ENCODE data around the gene ABCB8.
"Not testable (repeated sequence)": the region's sequence is repeated elsewhere in the genome, so short reads cannot be mapped to it uniquely, and the experiment has no call there.

The ABCB8 gene

DNA sequence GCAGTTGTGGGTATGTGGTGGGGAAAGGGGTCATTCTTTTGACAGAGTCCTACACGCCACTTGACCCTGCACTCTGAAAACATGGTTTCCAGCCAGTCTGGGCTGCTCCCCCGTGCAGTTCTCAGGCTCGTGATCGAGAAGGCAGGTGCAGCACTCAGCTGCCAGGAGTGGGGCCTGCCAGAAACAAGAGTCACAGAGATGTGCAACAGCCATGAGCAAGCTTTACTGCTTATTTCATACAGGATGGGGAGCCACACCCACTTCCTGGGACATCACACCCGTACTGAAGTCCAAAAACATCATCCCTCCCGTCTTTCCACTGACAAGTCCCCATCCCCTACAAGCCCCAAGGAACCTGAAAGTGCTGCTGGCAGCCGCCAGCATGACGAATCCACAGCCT, 13.3 kb upstream of the ABCB8 start:
- no peak for DNase-seq (ENCODE audit: low spot score)

- no peak for DNase-seq (ENCODE audit: low spot score)
Observed at GRCh38 chr7:151015967-151016366, 12.3 kb upstream of the ABCB8 start.

DNA sequence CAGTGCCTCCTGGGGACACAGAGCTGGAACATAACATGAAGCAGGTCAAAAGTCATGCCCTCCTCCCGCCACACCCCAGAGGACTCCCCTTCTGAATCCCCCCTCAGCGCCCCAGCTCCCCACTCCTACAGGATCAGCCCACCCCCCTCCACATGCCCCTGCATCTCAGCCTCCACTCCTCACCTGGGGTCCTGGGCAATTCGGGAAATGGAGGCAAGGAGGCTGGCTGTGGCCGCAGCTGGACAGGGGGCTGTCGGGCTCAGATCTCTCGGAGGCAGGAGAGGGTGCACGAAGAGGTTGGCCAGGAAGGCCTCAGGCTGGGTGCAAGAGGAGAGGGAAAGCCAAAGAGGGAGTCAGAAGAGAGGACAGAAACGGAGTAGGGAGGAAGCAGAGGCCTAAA, 11.7 kb upstream of the ABCB8 start:
- no peak for DNase-seq (ENCODE audit: low spot score)

- DNase-seq (ENCODE audit: low spot score) = no peak
Observed at GRCh38 chr7:151016942-151017341, 11.3 kb upstream of the ABCB8 start.

DNA sequence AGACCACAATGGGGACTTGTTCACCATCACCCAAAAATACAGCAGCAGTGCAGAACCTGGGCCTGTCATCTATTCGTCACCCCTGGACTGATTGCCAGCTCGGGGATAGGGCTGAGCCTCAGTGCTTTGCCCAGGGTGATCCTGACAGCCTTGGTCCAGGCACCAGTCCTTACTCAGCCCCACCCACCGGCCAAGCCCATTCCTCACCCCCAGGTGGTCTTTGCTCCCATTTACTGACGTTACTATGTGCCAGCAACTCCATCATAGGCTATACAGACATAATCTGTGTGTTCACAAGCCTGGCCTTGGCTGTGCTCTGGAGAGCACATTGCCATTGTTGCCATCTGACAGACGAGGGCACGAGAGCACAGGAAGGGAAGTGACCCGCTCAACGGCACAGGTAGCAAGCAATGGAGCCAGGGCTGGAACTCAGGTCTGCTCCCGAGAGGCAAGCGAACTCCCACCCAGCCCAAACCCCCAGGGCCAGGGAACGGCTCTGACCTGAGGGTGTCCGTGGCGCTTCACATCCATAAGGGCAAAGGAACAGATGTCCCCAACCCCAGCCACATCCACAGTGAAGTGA, 10.8 kb upstream of the ABCB8 start:
- DNase-seq (ENCODE audit: low spot score) = no peak

- no peak for DNase-seq (ENCODE audit: low spot score)
Observed at GRCh38 chr7:151017953-151018420, 10.3 kb upstream of the ABCB8 start.

DNA sequence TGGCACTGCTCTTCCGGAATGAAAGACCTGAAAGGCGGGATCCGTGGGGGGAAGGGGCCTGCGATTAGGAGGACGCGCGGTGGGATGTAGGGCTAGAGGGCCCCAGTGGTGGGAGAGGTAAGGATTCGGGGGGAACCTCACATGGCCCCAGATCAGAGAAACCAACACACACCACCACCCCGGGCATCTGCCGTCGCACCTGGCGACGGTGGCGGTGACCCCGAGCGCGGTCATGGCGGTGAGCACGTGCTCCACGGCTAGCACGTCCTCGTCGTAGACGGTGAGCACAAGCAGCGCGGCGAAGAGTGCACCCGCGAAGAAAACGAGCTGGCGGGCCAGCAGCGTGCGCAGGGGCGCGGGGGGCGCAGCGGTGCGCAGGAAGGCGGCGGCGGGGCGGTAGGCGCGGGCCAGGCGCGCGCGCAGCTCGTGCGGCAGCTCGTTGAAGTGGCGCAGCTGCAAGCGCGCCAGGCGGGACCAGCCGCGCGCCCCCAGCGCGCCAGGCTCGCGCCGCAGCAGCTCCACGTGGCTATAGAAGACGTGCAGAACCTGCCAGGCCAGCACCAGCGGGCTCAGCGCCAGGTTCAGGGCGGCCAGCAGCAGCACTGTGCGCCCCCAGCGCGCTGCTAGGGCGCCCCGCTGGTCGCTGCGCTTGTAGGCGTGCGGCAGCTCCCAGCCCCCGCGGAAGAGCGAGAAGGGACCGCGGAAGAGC, 9.7 kb upstream of the ABCB8 start:
- DNase-seq (ENCODE audit: low spot score) = no peak

DNA sequence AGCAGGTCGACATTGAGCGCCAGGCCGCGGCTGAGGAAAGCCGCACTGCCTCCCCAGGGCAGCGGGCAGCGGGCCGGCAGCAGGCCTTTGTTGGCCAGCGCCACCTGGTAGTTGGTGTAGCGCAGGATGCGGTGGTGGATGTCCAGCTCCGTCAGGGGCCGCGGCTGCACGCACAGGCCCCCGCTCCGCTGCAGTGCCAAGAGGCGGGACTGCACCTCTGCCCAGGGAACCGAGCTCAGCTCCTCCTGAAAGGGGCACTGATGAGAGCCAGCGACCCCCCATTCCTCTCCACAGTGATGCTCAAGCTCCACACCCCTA, 9.2 kb upstream of the ABCB8 start:
- no peak for DNase-seq (ENCODE audit: low spot score)

- DNase-seq (ENCODE audit: low spot score) = no peak
Observed at GRCh38 chr7:151020231-151020630, 8.0 kb upstream of the ABCB8 start.

DNA sequence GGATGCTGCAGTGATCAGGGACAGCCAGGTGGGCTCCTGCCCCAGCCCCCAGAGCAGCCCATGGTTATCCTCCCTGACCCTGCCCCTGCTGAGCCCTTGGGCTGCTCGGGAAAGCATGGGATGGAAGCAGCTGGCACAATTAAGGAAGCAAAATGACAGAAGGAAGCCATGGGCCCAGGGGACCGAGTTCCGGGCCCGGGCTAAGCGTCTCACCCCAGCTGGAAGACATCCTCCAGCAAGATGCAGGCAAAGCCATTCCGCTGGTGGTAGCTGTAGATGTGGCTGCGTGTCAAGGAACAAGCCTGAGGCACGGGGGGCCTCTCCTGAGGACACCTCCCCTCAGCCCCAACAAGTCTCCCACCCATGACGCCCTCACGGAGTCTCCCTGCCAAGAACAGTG, 5.0 kb upstream of the ABCB8 start:
- DNase-seq (ENCODE audit: low spot score) = no peak

- DNase-seq (ENCODE audit: low spot score) = no peak
Observed at GRCh38 chr7:151024435-151025056, 3.7 kb upstream of the ABCB8 start, which contains the start of gene ATG9B. TSS of gene ATG9B (minus strand) at chr7:151024494. CDS start at chr7:151024423, 71 bp downstream.

DNA sequence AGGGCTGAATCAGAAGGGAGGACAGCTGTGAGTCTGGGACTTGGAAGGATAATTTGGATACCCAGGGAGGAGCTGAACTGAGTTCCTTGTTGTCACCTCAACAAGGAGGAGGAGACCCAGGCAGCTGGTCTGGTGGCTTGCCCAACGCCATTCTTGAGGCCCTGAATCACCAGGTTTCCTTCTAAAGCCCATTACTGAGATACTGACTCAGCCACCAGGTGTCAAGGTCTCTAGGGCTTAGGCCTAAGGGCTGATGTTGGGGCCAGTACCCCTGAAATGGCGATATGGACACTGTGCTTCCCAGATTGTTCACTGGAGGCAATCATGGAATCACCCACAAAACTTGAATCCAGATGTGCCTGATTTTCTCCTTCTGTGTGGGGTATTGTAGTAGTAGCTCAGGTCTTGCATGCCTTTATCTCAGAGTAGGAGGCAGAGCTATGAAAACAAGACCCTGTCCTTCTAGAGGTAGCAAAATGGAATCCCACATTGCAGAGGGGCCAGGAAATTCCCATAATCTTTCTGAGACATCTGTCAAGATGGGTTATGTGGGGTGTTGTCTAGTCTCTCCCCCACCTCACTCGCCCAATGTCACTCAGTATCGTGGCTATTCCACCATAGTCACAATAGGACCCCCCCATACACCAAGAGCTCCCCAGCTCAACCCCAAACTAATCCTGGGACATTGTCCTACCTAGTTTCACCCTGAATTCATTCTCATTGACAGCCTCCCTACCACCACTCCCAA, 2.2 kb upstream of the ABCB8 start:
- DNase-seq (ENCODE audit: low spot score) = no peak

- not testable (repeated sequence) for DNase-seq (ENCODE audit: low spot score)
Observed at GRCh38 chr7:151026771-151027727, 1.2 kb upstream of the ABCB8 start.

GRCh38 chr7:151027728-151028130, 521 bp upstream of the ABCB8 start:
- DNase-seq (ENCODE audit: low spot score) = not testable (repeated sequence)

- no peak for DNase-seq (ENCODE audit: low spot score)
Observed at GRCh38 chr7:151028948-151029501, 775 bp downstream of the ABCB8 start.

- DNase-seq (ENCODE audit: low spot score) = no peak
Observed at GRCh38 chr7:151031011-151031410, 2.8 kb downstream of the ABCB8 start.

DNA sequence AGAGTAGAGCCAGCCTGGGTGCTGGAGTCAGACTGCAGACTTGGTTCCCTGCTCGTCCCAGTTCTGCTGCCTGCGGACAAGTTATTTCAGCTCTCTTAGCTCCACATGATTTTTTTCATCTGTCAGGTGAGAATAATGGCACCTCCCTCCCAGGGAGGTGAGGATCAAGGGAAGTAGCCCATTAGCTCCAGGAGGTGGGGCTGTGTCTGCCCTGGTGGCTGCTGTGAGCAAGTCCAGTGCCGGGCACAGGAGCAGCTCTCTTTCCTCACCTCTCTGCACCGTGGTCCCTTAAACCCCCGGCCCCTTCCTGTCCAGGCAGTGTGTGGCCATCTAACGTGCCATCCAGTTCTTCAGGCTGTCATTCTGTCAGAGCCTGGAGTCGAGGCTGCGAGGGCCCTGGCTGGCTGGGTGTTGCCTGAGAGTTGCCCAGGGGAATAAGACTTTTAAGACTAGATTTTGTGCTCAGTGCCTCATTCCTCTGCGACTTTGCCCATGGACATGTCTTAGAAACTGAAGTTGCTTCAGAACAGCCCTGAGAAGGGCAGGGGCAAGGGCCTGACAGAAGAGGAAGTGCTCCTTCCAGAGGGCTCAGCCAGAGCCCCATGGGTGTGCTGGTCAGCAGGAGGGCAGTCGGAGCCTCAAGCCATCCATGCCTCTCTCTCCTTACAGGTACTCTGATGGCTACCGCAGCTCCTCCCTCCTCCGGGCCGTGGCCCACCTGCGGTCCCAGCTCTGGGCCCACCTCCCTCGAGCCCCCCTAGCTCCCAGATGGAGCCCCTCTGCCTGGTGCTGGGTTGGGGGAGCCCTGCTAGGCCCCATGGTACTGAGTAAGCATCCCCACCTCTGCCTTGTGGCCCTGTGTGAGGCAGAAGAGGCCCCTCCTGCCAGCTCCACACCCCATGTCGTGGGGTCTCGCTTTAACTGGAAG, 5.0 kb downstream of the ABCB8 start:
- no peak for DNase-seq (ENCODE audit: low spot score)

- no peak for DNase-seq (ENCODE audit: low spot score)
Observed at GRCh38 chr7:151033864-151034249, 5.6 kb downstream of the ABCB8 start.

DNA sequence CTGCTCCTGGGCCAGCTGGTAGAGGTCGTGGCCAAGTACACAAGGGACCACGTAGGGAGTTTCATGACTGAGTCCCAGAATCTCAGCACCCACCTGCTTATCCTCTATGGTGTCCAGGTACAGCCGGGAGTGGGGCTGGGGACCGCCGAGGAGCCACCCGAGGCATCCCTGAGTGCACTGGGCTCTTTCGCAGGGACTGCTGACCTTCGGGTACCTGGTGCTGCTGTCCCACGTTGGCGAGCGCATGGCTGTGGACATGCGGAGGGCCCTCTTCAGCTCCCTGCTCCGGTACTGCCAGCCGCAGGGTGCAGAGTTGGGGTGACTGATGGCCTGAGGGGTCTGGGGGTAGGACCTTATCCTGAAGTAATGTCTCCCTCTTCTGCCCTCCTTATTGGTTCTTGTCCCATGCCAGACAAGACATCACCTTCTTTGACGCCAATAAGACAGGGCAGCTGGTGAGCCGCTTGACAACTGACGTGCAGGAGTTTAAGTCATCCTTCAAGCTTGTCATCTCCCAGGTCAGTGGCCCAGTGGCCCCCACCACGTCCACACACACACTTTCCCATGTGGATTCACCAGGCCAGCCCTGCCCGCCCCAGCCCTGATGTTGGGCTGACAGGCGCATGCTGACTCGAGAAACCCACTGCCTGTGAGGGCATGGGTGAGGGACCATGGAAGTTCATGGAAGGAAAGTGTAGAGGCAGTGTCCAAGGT, 6.2 kb downstream of the ABCB8 start:
- no peak for DNase-seq (ENCODE audit: low spot score)
